NCI-H2227 (cell line): ENCODE measurements around the gene NAT8L.
A peak's percentile ranks its signal among the peaks of the same experiment; 100 is the strongest.

Experiments used
- DNase-seq: peaks from one replicate; lab custom pipeline; 2025; ENCODE audit not compliant: unreplicated experiment; lab: John Stamatoyannopoulos, UW

Gene NAT8L

GRCh38 chr4:2045518-2045951, 13.6 kb upstream of the NAT8L start:
- no peak for DNase-seq

- DNase-seq = no peak
These were observed 12.8 kb upstream of the NAT8L start for GRCh38 chr4:2046031-2046961.

- DNase-seq = no peak
These were observed 12.0 kb upstream of the NAT8L start for GRCh38 chr4:2047031-2047660.

- DNase-seq = no peak
These were observed 11.1 kb upstream of the NAT8L start for GRCh38 chr4:2047781-2048581.

GRCh38 chr4:2048831-2049230, 10.3 kb upstream of the NAT8L start:
- DNase-seq = no peak

GRCh38 chr4:2049381-2049780, 9.7 kb upstream of the NAT8L start:
- no peak for DNase-seq

- DNase-seq = no peak
These were observed 9.3 kb upstream of the NAT8L start for GRCh38 chr4:2049811-2050210.

GRCh38 chr4:2051086-2051485, 8.0 kb upstream of the NAT8L start:
- no peak for DNase-seq

- no peak for DNase-seq
These were observed 4.9 kb upstream of the NAT8L start for GRCh38 chr4:2054217-2054616.

- no peak for DNase-seq
These were observed 1.6 kb upstream of the NAT8L start for GRCh38 chr4:2057382-2058065.

GRCh38 chr4:2058264-2059045, 672 bp upstream of the NAT8L start:
- DNase-seq = peak; percentile 70

GRCh38 chr4:2059726-2060602, 837 bp downstream of the NAT8L start:
- DNase-seq = peak; percentile 47

GRCh38 chr4:2060611-2061185, 1.6 kb downstream of the NAT8L start:
- DNase-seq = no peak

GRCh38 chr4:2061186-2062131, 2.3 kb downstream of the NAT8L start:
- DNase-seq = no peak

GRCh38 chr4:2062168-2062807, 3.2 kb downstream of the NAT8L start:
- no peak for DNase-seq

- no peak for DNase-seq
These were observed 3.8 kb downstream of the NAT8L start for GRCh38 chr4:2062808-2063524.
